ENCODE measurements around the gene GTPBP4. TPM values are rescaled to one million over a fixed set of nuclear protein-coding genes. Genes with fewer than 3 reads are reported as not detected.
A peak's percentile ranks its signal among the peaks of the same experiment; 100 is the strongest.
"Not testable (repeated sequence)": the region's sequence is repeated elsewhere in the genome, so short reads cannot be mapped to it uniquely, and the experiment has no call there.

GTPBP4 gene
- total and polyA plus RNA-seq, 2 of the 13 experiments (the other 11 are each of a cell fraction or from before 2014, with no cell fraction given), result 24.1 to 85.5 TPM

DNA sequence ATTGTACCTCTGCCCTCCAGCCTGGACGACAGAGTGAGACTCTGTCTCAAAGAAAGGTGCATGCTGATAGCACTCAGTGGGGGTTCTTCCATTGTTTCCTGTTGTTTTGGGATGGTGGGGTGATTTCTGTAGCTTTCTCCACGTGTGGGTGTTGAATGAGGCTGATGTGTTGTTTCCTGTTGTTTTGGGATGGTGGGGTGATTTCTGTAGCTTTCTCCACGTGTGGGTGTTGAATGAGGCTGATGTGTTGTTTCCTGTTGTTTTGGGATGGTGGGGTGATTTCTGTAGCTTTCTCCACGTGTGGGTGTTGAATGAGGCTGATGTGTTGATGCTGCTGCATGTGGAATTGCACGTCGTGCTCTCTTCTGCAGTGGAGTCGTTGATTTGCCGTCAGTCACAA is 21.7 kb downstream of the GTPBP4 start:
- POLR2A ChIA-PET; BruUV-seq (replicated peaks); DNase-seq (ENCODE audit: low spot score); CTCF ChIA-PET (ENCODE audit: low intra/inter-chr PET ratio, low total read pairs); H3K9ac ChIP-seq (ENCODE audit: insufficient read depth, low read depth, low read length); H3K27me3 ChIP-seq (ENCODE audit: control insufficient read depth in 1 of 2, insufficient read depth in 2 of 2, low read length in 2 of 2); H3K79me2 ChIP-seq (ENCODE audit: insufficient read depth, low read length); H2AFZ ChIP-seq (ENCODE audit: low read length); ATAC-seq; H4K20me1 ChIP-seq (ENCODE audit: insufficient read depth, low read length); H3K4me3 ChIP-seq (replicated peaks in 1 of 3; ENCODE audit: insufficient read depth in 1 of 3, low read depth in 2 of 3, low read length in 3 of 3); in situ Hi-C loops (cut with HindIII; ENCODE audit: extremely low pct_ligation_motif_present, low pct_unique_long_range_greater_than_20kb); H3K9me3 ChIP-seq (ENCODE audit: low read length); FAIRE-seq; H3K4me2 ChIP-seq (ENCODE audit: low read depth, low read length); H3K4me1 ChIP-seq (ENCODE audit: insufficient read depth, low read length); H3K27ac ChIP-seq (ENCODE audit: extremely low read length, insufficient read depth, low read length); intact Hi-C loops (cut with micrococcal nuclease; ENCODE audit: unreplicated experiment): not testable (repeated sequence)
- peak; percentile 39 for TF ChIP-seq RBM22 (optimal IDR thresholded peaks at IDR 0.05; ENCODE audit: low read length)
- 96% methylated on average over 8 of the region's 8 CpGs for WGBS (ENCODE audit: low lambda C conversion rate)
- peaks cover 36 to 90% of the 10 kb centered on the region in 2 experiments for H3K36me3 ChIP-seq (replicated peaks in 1 of 2; ENCODE audit: control insufficient read depth in 1 of 2, insufficient read depth in 2 of 2, low read length in 2 of 2)

DNA sequence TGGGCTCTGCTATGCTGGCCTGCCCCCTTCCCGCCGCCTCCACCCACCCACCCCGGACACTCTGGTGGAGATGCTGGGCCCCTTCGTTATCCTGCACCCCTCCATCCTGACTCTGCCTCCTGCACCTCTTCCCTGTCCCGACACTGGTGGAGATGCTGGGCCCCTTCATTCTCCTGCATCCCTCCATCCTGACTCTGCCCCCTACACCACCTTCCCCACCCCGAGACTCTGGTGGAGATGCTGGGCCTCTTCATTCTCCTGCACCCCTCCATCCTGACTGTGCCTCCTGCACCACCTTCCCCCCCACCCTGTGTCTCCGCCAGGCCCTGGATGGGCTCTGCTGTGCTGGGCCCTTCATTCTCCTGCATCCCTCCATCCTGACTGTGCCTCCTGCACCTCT is 22.5 kb downstream of the GTPBP4 start:
- TF ChIP-seq MIXL1 (CRISPR knock-in tag; IDR thresholded peaks at IDR 0.05) (no peak), ZNF12 (CRISPR knock-in tag; IDR thresholded peaks at IDR 0.05) (no peak), HOXA3 (CRISPR knock-in tag; IDR thresholded peaks at IDR 0.05) (no peak), SMC3 (IDR thresholded peaks at IDR 0.05; ENCODE audit: low read length) (no peak), NFE2L1 (CRISPR knock-in tag; IDR thresholded peaks at IDR 0.05; ENCODE audit: borderline replicate concordance) (no peak), AGO2 (optimal IDR thresholded peaks at IDR 0.05; ENCODE audit: low read depth, low read length) (peak; percentile 17), U2AF1 (optimal IDR thresholded peaks at IDR 0.05; ENCODE audit: low read depth, low read length) (no peak)
- TF ChIP-seq, protein P1, sequence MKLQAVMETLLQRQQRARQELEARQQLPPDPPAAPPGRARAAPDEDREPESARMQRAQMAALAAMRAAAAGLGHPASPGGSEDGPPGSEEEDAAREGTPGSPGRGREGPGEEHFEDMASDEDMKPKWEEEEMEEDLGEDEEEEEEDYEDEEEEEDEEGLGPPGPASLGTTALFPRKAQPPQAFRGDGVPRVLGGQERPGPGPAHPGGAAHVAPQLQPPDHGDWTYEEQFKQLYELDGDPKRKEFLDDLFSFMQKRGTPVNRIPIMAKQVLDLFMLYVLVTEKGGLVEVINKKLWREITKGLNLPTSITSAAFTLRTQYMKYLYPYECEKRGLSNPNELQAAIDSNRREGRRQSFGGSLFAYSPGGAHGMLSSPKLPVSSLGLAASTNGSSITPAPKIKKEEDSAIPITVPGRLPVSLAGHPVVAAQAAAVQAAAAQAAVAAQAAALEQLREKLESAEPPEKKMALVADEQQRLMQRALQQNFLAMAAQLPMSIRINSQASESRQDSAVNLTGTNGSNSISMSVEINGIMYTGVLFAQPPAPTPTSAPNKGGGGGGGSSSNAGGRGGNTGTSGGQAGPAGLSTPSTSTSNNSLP (IDR thresholded peaks at IDR 0.05; ENCODE audit: low read depth, low read length), result no peak
- Histone ChIP-seq H3K4me2 (ENCODE audit: low read depth, low read length) (no peak overlapping the region), H2AFZ (ENCODE audit: low read length) (no peak overlapping the region), H3K79me2 (ENCODE audit: insufficient read depth, low read length) (no peaks in the 10 kb centered on the region), H3K36me3 (replicated peaks in 1 of 2; ENCODE audit: control insufficient read depth in 1 of 2, insufficient read depth in 2 of 2, low read length in 2 of 2) (peaks cover 37 to 88% of the 10 kb centered on the region in 2 experiments), H3K27ac (ENCODE audit: extremely low read length, insufficient read depth, low read length) (no peak overlapping the region), H3K9ac (ENCODE audit: insufficient read depth, low read depth, low read length) (no peak overlapping the region), H3K4me3 (replicated peaks in 1 of 3; ENCODE audit: insufficient read depth in 1 of 3, low read depth in 2 of 3, low read length in 3 of 3) (no peak overlapping the region), H3K4me1 (ENCODE audit: insufficient read depth, low read length) (no peaks in the 10 kb centered on the region), H4K20me1 (ENCODE audit: insufficient read depth, low read length) (no peaks in the 10 kb centered on the region; the same call in 1 of the 2 replicates), H3K9me3 (ENCODE audit: low read length) (no peaks in the 10 kb centered on the region), H3K27me3 (ENCODE audit: control insufficient read depth in 1 of 2, insufficient read depth in 2 of 2, low read length in 2 of 2) (no peaks in the 10 kb centered on the region)
- ATAC-seq, result peak; percentile 31
- WGBS (ENCODE audit: low lambda C conversion rate), result 95% methylated on average over 7 of the region's 7 CpGs
- POLR2A ChIA-PET, result no interaction called here
- in situ Hi-C loops (cut with HindIII; ENCODE audit: extremely low pct_ligation_motif_present, low pct_unique_long_range_greater_than_20kb), result no loop called here
- intact Hi-C loops (cut with micrococcal nuclease; ENCODE audit: unreplicated experiment), result no loop called here
- CTCF ChIA-PET (ENCODE audit: low intra/inter-chr PET ratio, low total read pairs), result no interaction called here
- no TSS peak for BruUV-seq (replicated peaks)
- DNase-seq (ENCODE audit: low spot score), result no peak
- FAIRE-seq, result no peak

Data from HepG2 (cell line).